ENCODE measurements around the gene ATP2A3.

Gene ATP2A3

DNA sequence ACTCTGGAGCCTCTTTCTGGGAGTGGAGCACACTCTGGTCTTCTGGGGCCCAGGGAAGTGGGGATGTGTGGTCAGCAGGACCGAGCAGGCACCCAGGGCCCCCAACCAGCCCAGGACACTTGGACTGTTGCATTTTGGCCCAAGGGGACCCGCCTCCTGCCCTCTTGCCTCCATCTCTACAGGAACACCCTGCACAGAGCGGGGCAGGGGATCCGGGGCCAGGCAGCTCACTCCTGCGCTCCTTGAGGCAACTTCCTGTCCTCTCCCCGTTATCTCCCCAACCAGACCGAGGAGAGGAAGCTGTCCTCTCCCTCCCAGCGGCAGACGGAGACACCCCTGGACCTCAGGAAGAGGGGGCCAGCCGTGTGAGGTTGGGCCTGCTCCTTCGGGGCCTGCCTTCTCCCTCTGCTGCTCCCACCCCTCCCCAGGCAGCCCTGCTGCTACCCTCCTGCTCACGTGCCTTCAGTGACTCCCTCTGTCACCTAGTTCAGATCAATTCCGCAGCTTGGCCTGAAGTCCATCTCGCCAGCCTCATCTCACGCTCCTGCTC is 10.0 kb upstream of the ATP2A3 start:
- no peak overlapping the region for H3K27ac ChIP-seq
- DNase-seq (ENCODE audit: low read depth, low spot score): no peak

DNA sequence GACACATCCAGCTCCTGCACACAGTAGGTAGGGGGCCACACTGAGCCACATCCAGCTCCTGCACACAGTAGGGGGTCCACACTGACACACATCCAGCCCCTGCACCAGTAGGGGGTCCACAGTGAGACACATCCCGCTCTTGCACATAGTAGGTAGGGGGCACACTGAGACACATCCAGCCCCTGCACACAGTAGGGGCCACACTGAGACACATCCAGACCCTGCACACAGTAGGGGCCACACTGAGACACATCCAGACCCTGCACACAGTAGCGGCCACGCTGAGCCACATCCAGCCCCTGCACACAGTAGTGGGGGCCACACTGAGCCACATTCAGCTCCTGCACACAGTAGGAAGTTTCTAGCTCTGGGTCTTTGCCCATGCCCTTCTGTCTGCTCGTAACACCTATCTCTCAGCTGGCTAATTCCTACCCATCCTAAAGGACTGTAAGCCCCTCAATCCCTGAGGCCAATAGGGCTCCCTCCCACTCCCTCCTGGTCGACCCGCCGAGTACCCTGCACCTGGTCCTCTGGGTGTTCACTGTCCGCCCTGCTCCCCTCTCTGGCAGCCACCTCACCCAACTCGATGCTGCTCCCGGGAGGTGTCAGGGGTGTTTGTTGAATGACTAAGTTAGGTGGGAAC is 9.4 kb upstream of the ATP2A3 start:
- no peak overlapping the region for H3K27ac ChIP-seq
- DNase-seq (ENCODE audit: low read depth, low spot score): no peak

DNA sequence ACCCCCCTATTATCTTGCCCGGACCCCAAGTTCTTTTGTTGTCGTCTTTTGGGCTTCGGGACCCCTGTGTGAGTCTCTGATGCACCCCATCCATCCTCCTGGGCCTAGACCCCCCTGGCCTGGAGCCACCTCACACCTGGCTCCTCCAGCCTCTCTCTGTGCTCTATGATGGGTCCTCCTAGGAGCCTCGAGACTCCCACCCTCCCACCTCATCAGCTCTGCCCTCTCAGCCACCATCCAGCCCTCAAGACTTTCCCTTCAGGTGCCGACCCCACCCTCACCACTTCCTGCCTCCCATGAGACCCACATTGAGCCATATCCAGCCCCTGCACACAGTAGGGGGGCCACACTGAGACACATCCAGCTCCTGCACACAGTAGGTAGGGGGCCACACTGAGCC is 8.7 kb upstream of the ATP2A3 start:
- DNase-seq (ENCODE audit: low read depth, low spot score): no peak

DNA sequence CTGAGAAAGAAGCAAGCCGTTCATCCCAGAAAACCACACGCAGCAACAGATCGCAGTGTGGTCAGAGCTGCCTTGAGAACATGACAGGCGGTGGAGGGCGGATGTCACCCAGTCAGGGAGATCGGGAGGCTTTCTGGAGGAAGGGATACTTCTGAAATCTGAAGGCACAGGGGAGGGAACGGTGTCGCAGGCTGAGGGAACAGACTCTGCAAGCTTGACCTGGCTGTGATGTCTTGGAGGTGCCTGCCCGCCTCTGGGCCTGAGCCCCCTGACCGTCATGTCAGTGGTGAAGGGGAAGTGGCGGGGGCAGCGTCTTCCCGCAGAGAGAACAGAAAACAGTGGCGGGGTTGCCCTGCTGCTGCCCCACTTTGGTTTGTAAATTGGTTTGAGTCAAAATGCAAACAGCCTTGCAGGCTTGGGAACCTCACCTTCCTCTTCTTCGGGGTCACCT is 8.1 kb upstream of the ATP2A3 start:
- DNase-seq (ENCODE audit: low read depth, low spot score): no peak
- no peak overlapping the region for H3K27ac ChIP-seq

More for the DNA sequence above, 8.7 kb upstream of the ATP2A3 start:
- H3K27ac ChIP-seq: no peak overlapping the region

DNA sequence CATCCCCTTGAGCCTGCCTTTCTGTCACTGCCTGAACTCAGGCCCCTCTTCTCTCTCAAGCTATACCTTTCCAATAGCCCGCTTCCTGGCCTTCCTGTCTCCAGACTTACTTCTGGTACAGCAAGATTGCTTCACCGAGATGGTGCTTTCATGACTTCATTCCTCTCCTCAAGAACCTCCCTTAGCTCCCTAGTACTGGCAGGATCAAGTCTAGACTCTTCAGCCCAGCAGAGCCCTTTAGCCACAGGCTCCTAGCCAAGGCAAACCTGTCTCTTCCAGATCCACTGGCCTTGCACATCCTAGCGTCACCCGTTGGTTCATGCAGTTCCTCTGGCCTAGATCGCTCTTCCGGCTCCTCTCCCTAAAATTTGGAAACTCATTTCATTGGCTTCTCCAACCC is 6.4 kb upstream of the ATP2A3 start:
- no peak overlapping the region for H3K27ac ChIP-seq
- DNase-seq (ENCODE audit: low read depth, low spot score): no peak

DNA sequence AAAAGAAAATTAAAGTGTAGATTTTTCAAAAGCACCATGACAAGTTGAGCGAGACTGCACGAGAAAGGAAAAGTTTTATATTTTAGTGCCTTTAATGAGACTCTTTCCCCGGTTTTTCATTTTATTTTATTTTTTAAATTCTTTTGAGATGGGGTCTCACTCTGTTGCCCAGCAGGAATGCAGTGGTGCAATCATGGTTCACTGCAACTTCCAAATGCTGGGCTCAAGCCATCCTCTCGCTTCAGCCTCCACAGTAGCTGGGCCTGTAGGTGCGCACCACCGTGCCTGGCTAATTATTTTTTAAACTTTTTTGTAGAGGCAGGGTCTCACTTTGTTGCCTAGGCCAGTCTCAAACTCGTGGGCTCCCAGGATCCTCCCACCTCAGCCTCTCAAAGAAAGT is 5.7 kb upstream of the ATP2A3 start:
- no peak for DNase-seq (ENCODE audit: low read depth, low spot score)
- H3K27ac ChIP-seq: no peak overlapping the region

DNA sequence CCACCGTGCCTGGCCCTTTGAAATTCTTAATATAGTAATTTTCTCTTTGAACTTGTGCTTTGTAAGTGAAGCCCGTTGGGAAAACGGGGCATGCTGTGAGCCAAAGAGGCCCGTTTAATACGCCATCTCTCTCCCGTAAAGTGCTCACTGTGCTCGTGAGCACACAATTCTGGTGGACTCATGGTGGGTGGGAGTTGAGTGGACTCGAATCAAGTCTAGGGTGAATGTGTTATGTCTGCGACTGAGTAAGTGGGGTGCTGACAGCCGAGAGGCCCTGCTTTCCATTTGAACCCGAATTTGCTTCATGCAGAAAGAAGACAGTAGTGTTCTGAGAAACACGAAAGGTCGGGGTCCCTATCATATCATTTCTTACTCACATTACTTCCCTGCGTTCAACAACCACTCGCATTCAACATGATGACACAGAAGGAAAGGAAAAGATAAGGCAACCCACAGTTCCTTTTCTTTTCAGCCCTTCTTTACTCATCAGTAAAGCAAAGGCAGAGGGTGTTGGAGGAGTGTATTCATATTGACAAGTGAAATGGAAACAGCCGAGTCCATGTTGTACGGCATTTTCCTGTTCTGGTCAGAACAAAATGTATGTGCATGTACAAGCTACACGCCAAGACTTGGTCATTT is 4.8 kb upstream of the ATP2A3 start:
- no peak overlapping the region for H3K27ac ChIP-seq
- no peak for DNase-seq (ENCODE audit: low read depth, low spot score)

DNA sequence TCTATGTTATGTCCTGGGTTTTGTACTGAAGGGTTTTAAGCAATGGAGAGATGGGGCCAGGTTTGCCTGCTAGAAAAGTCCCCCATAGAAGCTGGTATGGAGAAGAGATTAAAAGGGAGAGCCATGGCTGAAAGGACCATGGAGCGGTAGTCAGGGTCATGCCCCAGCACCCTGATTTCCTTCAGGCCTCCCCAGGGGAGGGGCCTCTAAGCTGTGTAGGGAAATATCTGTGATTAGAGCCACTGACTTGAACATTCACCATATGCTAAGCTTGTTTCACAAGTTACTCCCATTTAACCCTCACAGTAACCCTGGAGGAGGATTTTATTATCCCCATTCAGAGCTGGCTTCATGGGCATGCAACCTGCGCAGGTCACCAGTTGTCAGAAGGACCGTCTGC is 3.8 kb upstream of the ATP2A3 start:
- H3K27ac ChIP-seq: no peak overlapping the region
- DNase-seq (ENCODE audit: low read depth, low spot score): no peak

DNA sequence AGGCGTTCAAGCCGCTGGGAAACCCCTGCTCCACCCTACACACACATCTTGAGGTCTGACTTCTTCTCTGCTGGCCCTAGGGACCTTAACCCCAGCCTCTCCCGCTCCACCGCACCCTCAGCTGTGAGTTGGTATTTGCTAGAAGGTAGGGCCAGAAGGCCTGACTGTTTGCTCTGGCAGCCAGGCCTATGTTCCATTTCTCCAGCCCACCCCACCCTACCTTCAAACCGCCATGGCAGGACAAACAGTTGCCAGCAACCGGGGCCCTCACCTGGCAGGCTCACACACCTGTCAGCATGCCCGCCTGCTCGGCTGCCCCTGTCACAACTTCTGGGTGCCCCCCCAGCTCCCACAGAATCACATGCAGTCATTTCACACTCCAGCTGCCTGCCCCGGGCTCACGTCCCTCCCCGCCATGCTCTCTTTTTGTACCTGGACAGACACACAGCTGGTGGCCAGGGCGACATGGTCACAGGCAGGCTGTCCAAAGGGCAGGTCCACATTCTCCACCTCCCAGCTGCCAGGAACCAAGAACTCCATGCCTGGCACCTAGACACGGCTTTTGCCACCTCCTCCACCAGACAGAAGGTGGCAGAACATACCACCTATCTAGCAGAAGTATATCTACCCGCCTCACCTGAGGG is 2.6 kb upstream of the ATP2A3 start:
- no peak overlapping the region for H3K27ac ChIP-seq
- DNase-seq (ENCODE audit: low read depth, low spot score): no peak

DNA sequence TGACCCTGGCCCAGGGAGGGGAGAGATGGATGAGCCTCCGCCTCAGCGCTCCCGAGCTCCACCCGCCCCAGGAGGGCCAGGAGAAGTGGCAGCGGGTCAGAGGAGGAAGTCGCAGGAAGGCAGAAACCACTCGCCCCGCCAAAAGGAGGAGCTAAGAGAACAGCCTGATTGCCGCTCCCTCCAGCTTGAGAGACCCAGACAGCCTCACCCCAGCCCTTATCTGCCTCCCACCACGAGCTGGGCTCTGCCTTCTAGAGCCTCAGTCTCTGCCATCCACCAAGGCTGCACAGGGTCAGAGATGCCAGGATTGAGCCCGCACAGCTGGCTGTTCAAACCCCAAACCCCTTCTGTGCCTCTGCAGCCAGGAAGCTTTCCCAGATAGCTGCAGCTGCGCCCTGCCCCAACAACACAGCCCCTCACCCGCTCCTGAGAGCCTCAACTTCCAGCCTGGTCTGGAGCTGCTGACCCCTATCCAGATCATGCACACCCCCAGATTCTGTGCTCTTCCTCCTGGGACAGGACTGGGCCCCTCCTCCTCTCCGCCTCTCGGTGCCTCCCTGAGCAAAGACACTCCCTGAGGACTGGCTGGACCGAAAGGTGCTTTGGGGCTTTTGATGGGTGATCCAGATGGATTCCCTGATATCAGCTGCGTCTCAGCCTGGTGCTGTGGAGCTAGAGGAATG is 1.0 kb upstream of the ATP2A3 start:
- no peak for DNase-seq (ENCODE audit: low read depth, low spot score)
- no peak overlapping the region for H3K27ac ChIP-seq

DNA sequence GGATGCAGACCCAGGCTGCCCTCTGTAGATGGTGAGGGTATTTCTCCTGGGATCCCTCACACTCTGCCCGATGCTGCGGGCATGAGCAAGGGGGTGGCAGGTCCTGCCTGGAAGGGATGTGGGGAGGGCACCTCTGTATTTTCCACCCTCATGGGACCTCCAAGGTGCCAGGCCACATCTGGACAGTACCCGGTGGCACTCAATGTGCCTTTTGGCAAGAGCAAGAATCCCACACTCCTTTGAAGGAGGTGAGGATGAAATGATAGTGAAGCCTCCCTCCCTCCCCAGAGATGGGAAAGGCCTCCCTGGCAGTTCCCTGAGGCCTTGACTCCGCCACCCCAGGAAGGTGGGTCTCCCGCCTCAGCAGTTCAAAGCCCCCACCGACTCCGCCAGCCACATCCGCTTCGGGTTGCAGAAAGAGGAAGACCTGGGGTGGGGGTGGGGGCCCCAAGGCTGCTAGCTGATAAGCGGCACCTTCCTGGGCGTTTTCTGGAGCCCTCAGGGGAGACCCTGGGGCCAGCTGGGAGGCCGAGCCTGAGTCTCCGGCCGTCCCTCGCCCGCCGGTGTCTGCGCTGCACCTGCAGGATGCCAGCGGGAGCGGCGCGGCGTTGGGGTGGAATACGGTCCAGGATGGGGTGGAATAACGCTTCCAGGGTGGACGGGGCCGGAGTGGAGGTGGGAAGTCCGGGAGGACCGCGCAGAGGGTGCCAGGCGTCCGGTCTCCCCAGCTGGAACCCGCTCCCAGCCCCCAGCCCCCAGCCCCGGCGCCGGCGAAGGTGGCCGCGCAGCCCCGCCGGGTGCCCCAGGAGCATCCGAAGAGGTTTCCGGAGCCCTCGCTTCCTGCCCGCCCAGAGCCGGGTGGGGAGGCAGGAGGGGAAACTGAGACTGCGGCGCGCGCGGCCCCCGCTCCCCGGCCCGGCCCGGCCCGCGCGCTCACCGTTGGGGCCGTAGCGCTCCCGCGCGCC is 718 bp downstream of the ATP2A3 start:
- no peak overlapping the region for H3K27ac ChIP-seq
- no peak for DNase-seq (ENCODE audit: low read depth, low spot score)

DNA sequence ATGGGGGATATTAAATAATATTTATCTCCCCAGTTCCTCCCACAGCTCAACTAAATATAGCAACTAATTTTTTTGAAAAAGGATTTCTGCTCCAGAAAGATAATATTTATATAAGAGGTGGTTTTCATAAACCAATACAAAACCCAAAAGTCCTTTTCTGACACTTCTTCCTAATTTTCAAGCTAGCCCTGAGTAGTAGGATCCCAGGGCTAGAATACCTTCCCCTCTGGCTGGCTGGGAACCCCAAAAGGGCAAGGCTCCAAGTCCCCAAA is 1.3 kb downstream of the ATP2A3 start:
- no peak overlapping the region for H3K27ac ChIP-seq
- no peak for DNase-seq (ENCODE audit: low read depth, low spot score)

DNA sequence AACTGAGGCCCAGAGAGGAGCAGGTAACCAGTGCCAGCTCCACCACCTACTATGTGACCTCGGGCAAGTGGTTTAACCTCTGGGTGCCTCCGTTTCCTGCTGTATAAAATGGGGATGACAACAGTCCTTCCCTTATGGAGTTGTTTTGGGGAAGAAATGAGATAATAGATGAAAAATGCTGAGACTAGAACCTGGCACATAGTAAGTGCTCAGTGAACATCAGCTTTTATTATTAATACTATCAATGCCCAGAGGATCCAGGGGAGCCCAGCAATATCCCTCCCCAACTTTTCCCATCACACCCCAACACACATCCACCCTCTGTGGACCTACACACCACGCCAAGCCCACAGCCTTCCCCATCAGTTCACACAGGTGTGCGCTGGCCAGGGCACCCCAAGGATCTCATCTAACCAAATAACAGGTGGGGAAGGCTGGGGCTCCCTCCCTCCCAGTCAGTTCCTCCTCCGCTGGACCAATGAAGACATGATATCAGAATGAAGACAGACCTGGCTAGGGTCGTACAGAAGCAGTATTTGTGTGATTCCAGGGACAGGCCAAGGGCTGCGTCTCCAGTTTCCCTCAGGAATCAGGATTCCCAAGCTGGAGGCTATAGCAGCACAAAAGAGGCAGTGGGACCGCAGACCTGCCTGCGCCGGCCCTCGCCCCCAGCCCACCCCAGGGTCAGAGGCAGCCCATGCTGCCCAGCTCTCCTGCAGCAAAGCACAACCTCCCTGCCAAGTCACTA is 1.8 kb downstream of the ATP2A3 start:
- H3K27ac ChIP-seq: no peak overlapping the region
- no peak for DNase-seq (ENCODE audit: low read depth, low spot score)

DNA sequence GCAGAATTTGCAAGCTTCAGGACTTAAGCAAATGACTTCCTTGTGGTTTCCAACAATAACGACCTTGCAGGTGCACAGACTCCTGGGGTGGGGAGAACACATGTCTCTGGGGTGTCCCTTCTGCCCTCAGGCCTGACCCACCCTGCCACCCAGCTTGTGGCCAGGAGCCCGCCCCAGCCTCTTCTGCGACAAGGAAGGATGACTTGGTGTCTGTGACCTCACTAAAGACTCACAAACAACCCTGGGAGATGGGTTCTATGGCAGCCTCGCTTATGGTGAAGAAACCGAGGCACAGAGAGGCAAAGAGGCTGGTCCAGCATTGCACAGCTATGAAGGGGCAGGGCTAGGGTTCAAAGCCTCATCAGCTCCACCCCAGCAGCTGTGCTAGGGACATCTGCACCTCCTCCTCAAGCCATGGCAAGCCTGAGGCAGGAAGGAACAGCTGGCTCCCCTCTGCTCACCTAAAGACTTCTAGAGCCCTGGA is 2.6 kb downstream of the ATP2A3 start:
- DNase-seq (ENCODE audit: low read depth, low spot score): no peak
- H3K27ac ChIP-seq: no peak overlapping the region

DNA sequence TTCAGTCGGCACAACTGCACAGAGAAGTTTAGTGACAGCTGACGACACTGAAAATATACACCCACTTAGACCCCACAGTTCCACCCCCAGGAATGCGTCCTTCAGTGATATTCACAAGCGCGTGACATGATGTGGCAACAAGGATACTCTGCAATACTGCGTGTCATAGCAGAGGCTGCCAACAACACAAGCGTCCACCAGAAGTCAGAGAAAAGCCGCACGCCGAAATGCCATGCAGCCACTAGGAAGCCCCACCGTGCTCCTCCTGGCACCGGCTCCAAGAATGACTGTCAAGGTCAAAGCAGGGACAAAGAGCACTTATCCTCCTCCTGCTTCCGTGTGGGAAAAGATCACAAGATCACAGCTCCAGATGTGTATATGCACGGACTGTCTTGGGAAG is 3.5 kb downstream of the ATP2A3 start:
- no peak for DNase-seq (ENCODE audit: low read depth, low spot score)
- H3K27ac ChIP-seq: no peak overlapping the region

DNA sequence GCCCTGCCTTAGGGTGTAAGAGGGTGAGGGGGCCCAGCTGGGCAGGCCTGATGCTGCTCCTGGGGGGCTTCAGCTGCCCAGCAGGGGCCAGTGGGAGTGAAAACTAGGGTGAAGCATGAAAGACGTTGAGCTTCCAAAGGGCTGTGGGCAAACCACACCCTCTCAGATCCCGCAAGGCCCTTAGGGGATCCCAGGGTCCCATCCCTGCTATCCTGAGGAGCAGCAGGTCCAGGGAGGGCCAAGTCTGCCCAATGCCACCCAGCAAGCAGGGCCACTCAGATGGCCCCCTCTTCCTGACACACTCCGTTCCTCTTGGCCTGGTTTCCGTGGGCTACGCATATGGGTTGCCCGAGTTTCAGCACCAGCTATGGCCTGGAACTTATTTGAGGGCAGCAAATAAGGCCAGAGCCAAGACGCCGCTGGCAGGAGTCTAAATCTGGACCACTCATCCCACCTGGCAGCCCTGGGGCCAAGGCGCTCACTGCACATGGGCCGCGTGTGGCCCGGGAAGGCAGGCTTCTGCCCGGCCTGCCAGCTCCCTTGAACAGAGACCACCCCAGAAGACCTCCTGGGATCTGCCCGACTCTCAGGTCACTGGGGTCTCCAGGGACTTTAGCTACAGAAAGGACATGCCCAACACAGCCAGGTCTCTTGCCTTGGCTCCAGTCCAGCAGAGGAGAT is 4.2 kb downstream of the ATP2A3 start:
- H3K27ac ChIP-seq: no peak overlapping the region
- DNase-seq (ENCODE audit: low read depth, low spot score): no peak

DNA sequence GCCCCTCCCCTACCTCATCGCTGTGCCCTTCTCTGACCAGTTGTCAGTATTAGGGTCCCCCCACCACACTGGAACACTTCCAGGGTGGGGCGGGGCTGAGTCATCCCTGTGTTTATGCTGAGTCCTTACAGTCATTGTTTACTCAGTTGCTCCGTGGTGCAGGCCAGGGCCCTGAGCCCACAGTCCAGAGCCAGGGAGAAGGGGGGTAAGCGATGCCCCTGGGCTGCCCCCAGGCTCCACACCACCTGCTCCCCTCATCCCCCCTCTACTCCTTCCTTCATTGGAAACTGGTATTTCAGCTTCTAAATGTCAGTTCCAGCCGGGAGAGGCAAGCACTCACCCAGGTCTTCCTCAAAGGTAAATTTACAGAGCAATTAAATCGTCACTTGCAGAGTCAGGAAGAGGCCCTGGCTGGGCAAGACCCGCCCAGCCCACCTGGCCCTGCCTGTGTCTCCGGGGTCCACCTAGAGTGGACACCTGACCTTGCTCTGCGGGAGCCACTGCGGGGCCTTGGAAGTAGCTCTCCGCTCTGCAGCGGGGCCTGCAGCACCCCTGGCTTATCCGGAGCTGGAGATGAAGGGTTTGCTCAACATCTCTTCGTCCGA is 4.8 kb downstream of the ATP2A3 start:
- DNase-seq (ENCODE audit: low read depth, low spot score): no peak
- no peak overlapping the region for H3K27ac ChIP-seq

Measured in epithelial cell of prostate (primary cell).